ENCODE data around the gene PRPS1L1. TPM values are rescaled to one million over a fixed set of nuclear protein-coding genes. Genes with fewer than 3 reads are reported as not detected.

PRPS1L1 gene
- not detected in 3 replicates for total RNA-seq
- long read RNA-seq, result 0 reads

DNA sequence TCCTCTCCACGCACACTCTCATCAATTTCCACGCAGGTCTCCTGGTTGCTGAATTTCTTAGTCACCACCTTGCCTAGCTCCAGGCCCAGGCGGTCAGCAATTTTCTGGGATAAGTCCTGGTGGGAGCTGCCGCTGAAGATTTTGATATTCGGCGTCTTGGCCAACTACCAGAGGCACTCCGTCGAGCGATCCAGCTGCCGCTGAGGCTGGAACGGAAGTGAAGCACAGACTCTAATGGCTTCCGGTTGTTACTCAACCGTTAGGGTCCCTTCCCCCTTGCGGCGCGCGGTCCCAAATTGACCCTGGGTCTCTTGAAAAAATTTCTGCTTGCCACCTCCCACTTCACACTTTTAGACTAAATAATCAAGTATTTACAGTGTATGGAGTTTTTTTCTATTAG, at the start of gene PRPS1L1:
Gene PRPS1L1 (minus strand): TSS at position 219 of the 400 bp plus-strand sequence.
- no peak for TF ChIP-seq CTCF (IDR thresholded peaks at IDR 0.05)
- DNase-seq (ENCODE audit: low spot score), result no peak
- Mint-ChIP-seq H3K4me3 (ENCODE audit: unreplicated experiment) (no peak within 1 kb of the TSS), H3K9me3 (ENCODE audit: low read depth) (peaks cover 3% of the 10 kb centered on the region), H3K36me3 (ENCODE audit: low read depth) (no peaks in the 10 kb centered on the region), H3K4me1 (ENCODE audit: low read depth) (peaks cover 14% of the 10 kb centered on the region), H3K27me3 (ENCODE audit: low read depth) (no peaks in the 10 kb centered on the region), H3K27ac (ENCODE audit: unreplicated experiment) (no peak within 1 kb of the TSS)

DNA sequence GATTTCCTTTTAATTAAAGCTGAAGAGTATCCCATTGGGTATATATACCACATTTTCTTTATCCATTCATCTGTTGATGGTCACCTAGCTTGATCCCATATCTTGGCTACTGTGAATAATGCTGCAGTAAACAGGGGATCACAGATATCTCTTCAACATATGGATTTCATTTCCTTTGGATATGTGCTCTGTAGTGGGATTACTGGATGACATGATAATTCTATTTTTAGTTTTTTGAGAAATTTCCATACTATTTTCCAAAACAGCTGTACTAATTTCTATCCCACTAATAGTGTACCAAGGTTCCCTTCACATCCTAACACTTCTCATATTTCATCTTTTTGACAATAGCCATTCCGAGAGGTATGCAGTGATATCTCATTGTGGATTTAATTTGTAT, 48.8 kb upstream of the PRPS1L1 start:
- H3K4me1 Mint-ChIP-seq (ENCODE audit: low read depth), result no peaks in the 10 kb centered on the region
- no peak overlapping the region for H3K27ac Mint-ChIP-seq (ENCODE audit: unreplicated experiment)
- peaks cover 5% of the 10 kb centered on the region for H3K36me3 Mint-ChIP-seq (ENCODE audit: low read depth)
- no peak for TF ChIP-seq CTCF (IDR thresholded peaks at IDR 0.05)
- H3K4me3 Mint-ChIP-seq (ENCODE audit: unreplicated experiment), result no peak overlapping the region
- no peak for DNase-seq (ENCODE audit: low spot score)
- H3K9me3 Mint-ChIP-seq (ENCODE audit: low read depth), result peaks cover 16% of the 10 kb centered on the region
- peaks cover 12% of the 10 kb centered on the region for H3K27me3 Mint-ChIP-seq (ENCODE audit: low read depth)

DNA sequence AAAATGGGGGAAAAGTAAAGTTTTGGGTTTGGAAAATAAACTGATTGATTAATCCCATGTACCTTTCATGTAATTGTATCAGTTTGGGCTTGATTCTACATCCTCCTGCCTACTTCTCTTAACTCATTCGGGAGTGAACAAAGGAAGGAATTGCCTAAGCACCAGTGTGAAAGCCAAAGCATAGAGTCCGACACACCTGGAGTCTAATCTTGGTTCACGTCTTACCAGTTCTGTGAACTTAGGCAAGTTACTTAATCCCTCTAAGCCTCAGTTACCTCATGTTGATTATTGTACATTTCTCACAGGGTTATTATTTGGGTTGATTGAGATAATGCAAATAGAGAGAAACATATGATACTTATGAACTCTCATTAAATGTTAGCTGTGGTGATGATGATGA, 41.1 kb upstream of the PRPS1L1 start:
- no peak overlapping the region for H3K27ac Mint-ChIP-seq (ENCODE audit: unreplicated experiment)
- no peak for DNase-seq (ENCODE audit: low spot score)

DNA sequence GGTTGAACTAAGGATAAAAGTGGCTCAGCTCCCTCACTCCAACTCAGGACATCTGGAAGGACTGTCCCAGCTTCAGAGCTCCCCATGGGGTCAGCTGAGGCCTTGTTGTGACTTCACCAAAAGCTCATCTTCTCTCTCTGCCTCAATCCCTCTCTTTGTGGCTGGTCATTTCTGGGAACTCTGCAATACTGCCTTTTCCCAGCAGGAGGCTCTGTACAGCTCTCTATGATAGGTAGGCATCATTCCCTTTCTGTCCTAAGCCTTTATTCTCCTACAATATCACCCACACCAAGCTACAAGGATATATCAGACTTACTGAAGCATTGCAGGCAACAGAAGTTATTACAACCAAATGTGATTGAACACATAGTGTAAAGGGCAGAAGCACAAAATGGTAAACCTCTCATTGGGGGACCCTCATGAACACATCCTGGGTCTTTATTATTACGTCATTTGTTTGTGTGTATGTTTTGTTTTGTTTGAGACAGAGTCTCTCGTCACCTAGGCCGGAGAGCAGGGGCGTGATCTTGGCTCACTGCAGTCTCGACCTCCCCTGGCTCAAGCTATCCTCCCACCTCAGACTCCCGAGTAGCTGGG, 36.7 kb upstream of the PRPS1L1 start:
- DNase-seq (ENCODE audit: low spot score), result no peak
- Mint-ChIP-seq H3K4me3 (ENCODE audit: unreplicated experiment) (no peak overlapping the region), H3K36me3 (ENCODE audit: low read depth) (no peaks in the 10 kb centered on the region), H3K27ac (ENCODE audit: unreplicated experiment) (no peak overlapping the region), H3K9me3 (ENCODE audit: low read depth) (no peaks in the 10 kb centered on the region), H3K4me1 (ENCODE audit: low read depth) (no peaks in the 10 kb centered on the region), H3K27me3 (ENCODE audit: low read depth) (peaks cover 9% of the 10 kb centered on the region)
- peak; percentile 70 for TF ChIP-seq CTCF (IDR thresholded peaks at IDR 0.05)

More for the DNA sequence above, 41.1 kb upstream of the PRPS1L1 start:
- H3K36me3 Mint-ChIP-seq (ENCODE audit: low read depth), result no peaks in the 10 kb centered on the region
- H3K9me3 Mint-ChIP-seq (ENCODE audit: low read depth), result no peaks in the 10 kb centered on the region
- H3K4me3 Mint-ChIP-seq (ENCODE audit: unreplicated experiment), result no peak overlapping the region
- H3K27me3 Mint-ChIP-seq (ENCODE audit: low read depth), result no peaks in the 10 kb centered on the region
- no peak for TF ChIP-seq CTCF (IDR thresholded peaks at IDR 0.05)
- no peaks in the 10 kb centered on the region for H3K4me1 Mint-ChIP-seq (ENCODE audit: low read depth)

- Mint-ChIP-seq H3K27ac (ENCODE audit: unreplicated experiment) (no peak overlapping the region), H3K4me3 (ENCODE audit: unreplicated experiment) (no peak overlapping the region), H3K36me3 (ENCODE audit: low read depth) (no peaks in the 10 kb centered on the region), H3K27me3 (ENCODE audit: low read depth) (peaks cover 9% of the 10 kb centered on the region), H3K9me3 (ENCODE audit: low read depth) (no peaks in the 10 kb centered on the region), H3K4me1 (ENCODE audit: low read depth) (no peaks in the 10 kb centered on the region)
- TF ChIP-seq CTCF (IDR thresholded peaks at IDR 0.05), result no peak
- no peak for DNase-seq (ENCODE audit: low spot score)
These were observed 35.7 kb upstream of the PRPS1L1 start for GRCh38 chr7:18063149-18063901.

Measured in chondrocyte (in vitro differentiated cells).